PC-9 (cell line): ENCODE data around the gene KCNE1.

Experiments used
- EZH2 ChIP-seq: fragments of 200-600 bp; sonication (generic); IDR thresholded peaks from 2 replicates; pipeline ENCODE4 v1.8.0; 2017; ENCODE audit warnings: antibody characterized with exemption, low read depth
- TF ChIP-seq, protein P1 (sequence below): fragments of 200-600 bp; sonication (generic); conservative IDR thresholded peaks from 2 replicates; pipeline ENCODE4 v1.6.1; 2017; ENCODE audit warnings: mixed run types, antibody characterized with exemption, mild to moderate bottlenecking, moderate library complexity

DNA sequence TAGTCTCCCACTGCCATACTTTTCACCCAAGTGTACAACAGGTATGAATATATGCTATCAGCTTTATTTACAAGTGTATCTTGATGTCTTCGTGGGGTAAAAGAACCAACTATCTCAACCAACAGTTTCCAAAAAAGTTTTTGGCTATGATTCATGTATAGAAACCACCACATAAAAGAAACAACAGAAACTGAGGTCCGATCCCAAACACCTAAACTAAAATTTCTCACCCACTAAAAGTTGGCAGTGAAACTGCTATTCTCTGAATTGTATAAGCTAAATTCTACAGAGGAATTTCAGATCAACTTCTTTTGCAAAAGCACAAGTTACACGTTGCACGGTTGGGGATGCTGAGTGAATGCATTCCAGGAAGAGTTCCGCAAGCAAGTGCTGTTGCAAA, 5.0 kb upstream of the KCNE1 start:
- TF ChIP-seq, protein P1, sequence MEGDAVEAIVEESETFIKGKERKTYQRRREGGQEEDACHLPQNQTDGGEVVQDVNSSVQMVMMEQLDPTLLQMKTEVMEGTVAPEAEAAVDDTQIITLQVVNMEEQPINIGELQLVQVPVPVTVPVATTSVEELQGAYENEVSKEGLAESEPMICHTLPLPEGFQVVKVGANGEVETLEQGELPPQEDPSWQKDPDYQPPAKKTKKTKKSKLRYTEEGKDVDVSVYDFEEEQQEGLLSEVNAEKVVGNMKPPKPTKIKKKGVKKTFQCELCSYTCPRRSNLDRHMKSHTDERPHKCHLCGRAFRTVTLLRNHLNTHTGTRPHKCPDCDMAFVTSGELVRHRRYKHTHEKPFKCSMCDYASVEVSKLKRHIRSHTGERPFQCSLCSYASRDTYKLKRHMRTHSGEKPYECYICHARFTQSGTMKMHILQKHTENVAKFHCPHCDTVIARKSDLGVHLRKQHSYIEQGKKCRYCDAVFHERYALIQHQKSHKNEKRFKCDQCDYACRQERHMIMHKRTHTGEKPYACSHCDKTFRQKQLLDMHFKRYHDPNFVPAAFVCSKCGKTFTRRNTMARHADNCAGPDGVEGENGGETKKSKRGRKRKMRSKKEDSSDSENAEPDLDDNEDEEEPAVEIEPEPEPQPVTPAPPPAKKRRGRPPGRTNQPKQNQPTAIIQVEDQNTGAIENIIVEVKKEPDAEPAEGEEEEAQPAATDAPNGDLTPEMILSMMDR = no peak
- TF ChIP-seq EZH2 = no peak
